Retina (tissue), 1 donor: ENCODE results near the gene GPR68.
A peak's percentile ranks its signal among the peaks of the same experiment; 100 is the strongest.

Source experiments
- DNase-seq: peaks from one replicate; pipeline ENCODE4 v3.0.0-alpha.2; 2016

Gene GPR68

GRCh38 chr14:91244501-91244901 lies at the start of gene GPR68:
GPR68 (minus strand) TSS chr14:91244704; CDS start chr14:91235050, 9,654 bp downstream.
- peak; percentile 75 for DNase-seq

- DNase-seq = no peak
Measured at GRCh38 chr14:91294153-91294552, 49.6 kb upstream of the GPR68 start.

GRCh38 chr14:91293281-91293680 lies 48.8 kb upstream of the GPR68 start:
- DNase-seq = no peak

GRCh38 chr14:91292491-91292890 lies 48.0 kb upstream of the GPR68 start:
- DNase-seq = no peak

GRCh38 chr14:91291786-91292405 lies 47.4 kb upstream of the GPR68 start:
- DNase-seq = no peak

- no peak for DNase-seq
Measured at GRCh38 chr14:91290986-91291385, 46.5 kb upstream of the GPR68 start.

- DNase-seq = no peak
Measured at GRCh38 chr14:91289464-91289863, 45.0 kb upstream of the GPR68 start.

- no peak for DNase-seq
Measured at GRCh38 chr14:91288876-91289275, 44.4 kb upstream of the GPR68 start.

- peak; percentile 70 for DNase-seq
Measured at GRCh38 chr14:91286530-91286937, 42.0 kb upstream of the GPR68 start.

GRCh38 chr14:91284791-91285548 lies 40.5 kb upstream of the GPR68 start:
- no peak for DNase-seq

- DNase-seq = no peak
Measured at GRCh38 chr14:91284146-91284790, 39.8 kb upstream of the GPR68 start.

- DNase-seq = no peak
Measured at GRCh38 chr14:91283666-91284065, 39.2 kb upstream of the GPR68 start.

GRCh38 chr14:91282954-91283645 lies 38.6 kb upstream of the GPR68 start:
- no peak for DNase-seq

- no peak for DNase-seq
Measured at GRCh38 chr14:91281346-91281745, 36.8 kb upstream of the GPR68 start.

- no peak for DNase-seq
Measured at GRCh38 chr14:91280129-91280528, 35.6 kb upstream of the GPR68 start.

- DNase-seq = no peak
Measured at GRCh38 chr14:91279354-91279753, 34.9 kb upstream of the GPR68 start.

GRCh38 chr14:91278383-91278715 lies 33.8 kb upstream of the GPR68 start:
- DNase-seq = no peak

- no peak for DNase-seq
Measured at GRCh38 chr14:91277546-91278382, 33.3 kb upstream of the GPR68 start.

GRCh38 chr14:91274796-91275195 lies 30.3 kb upstream of the GPR68 start:
- DNase-seq = no peak

- DNase-seq = no peak
Measured at GRCh38 chr14:91273885-91274273, 29.4 kb upstream of the GPR68 start.

- DNase-seq = no peak
Measured at GRCh38 chr14:91273273-91273884, 28.9 kb upstream of the GPR68 start.
